PC-9 (cell line): ENCODE results near the gene CEP112. TPM values are rescaled to one million over a fixed set of nuclear protein-coding genes. Genes with fewer than 3 reads are reported as not detected.

Experiments used
- BruUV-seq: library from RNA; stranded (reverse); fragments of 400-500 nt; replicated peaks from 2 replicates; lab custom pipeline; 2021; lab: Mats Ljungman, UMichigan
- CTCF ChIA-PET: fragments of 300-600 bp; sonication (Branson Sonifier 250); formaldehyde crosslinking; loops from one replicate; lab custom pipeline; 2022; ENCODE audit warnings: antibody characterized with exemption; lab: Charles Lee
- POLR2A ChIA-PET: fragments of 300-600 bp; sonication (Branson Sonifier 250); formaldehyde crosslinking; loops from one replicate; lab custom pipeline; 2022; ENCODE audit warnings: antibody characterized with exemption; ENCODE audit not compliant: unreplicated experiment; lab: Charles Lee
- DNase-seq, 2 experiments: peaks; one replicate each; pipeline versions ENCODE4 v3.0.0 to v3.0.0-alpha.2; 2015 to 2022; ENCODE audit warnings: mixed read lengths in 1 of 2
- H2AFZ ChIP-seq: fragments of 200-600 bp; sonication (generic); 2 replicates; pipeline ENCODE4 v1.8.1; 2017; ENCODE audit warnings: antibody characterized with exemption
- H3F3A ChIP-seq: fragments of 200-600 bp; sonication (generic); 2 replicates; pipeline ENCODE4 v1.8.1; 2017; ENCODE audit warnings: antibody characterized with exemption, mild to moderate bottlenecking, low read depth; ENCODE audit not compliant: insufficient read depth
- H3K27ac ChIP-seq: fragments of 200-600 bp; sonication (generic); 2 replicates; pipeline ENCODE4 v1.6.1; 2016; ENCODE audit warnings: mixed run types
- H3K27me3 ChIP-seq: fragments of 200-600 bp; sonication (generic); 2 replicates; pipeline ENCODE4 v1.6.1; 2016; ENCODE audit warnings: low read depth, mixed run types; ENCODE audit not compliant: insufficient read depth
- H3K36me3 ChIP-seq: fragments of 200-600 bp; sonication (generic); 2 replicates; pipeline ENCODE4 v1.6.1; 2016; ENCODE audit warnings: low read depth, mixed run types
- H3K4me1 ChIP-seq: fragments of 200-600 bp; sonication (generic); replicated peaks from 2 replicates; pipeline ENCODE4 v1.6.1; 2016; ENCODE audit warnings: mixed run types; ENCODE audit not compliant: insufficient read depth
- H3K4me2 ChIP-seq: fragments of 200-600 bp; sonication (generic); 2 replicates; pipeline ENCODE4 v1.6.1; 2017; ENCODE audit warnings: mixed run types
- H3K4me3 ChIP-seq: fragments of 200-600 bp; sonication (generic); 2 replicates; pipeline ENCODE4 v1.6.1; 2016; ENCODE audit warnings: mixed run types
- H3K79me2 ChIP-seq: fragments of 200-600 bp; sonication (generic); 2 replicates; pipeline ENCODE4 v1.6.1; 2017; ENCODE audit warnings: low read depth, mixed run types
- H3K9me2 ChIP-seq: fragments of 200-600 bp; sonication (generic); 2 replicates; pipeline ENCODE4 v1.8.1; 2017; ENCODE audit warnings: mild to moderate bottlenecking; ENCODE audit not compliant: insufficient read depth
- H3K9me3 ChIP-seq: fragments of 200-600 bp; sonication (generic); 2 replicates; pipeline ENCODE4 v1.8.1; 2016; ENCODE audit warnings: low read depth; ENCODE audit not compliant: insufficient read depth
- H4K20me1 ChIP-seq: fragments of 200-600 bp; sonication (generic); 2 replicates; pipeline ENCODE4 v1.8.1; 2017; ENCODE audit not compliant: insufficient read depth
- CTCF ChIP-seq: fragments of 200-600 bp; sonication (generic); conservative IDR thresholded peaks from 2 replicates; pipeline ENCODE4 v1.6.1; 2017; ENCODE audit warnings: mixed run types, antibody characterized with exemption, mild to moderate bottlenecking, moderate library complexity
- EZH2 ChIP-seq: fragments of 200-600 bp; sonication (generic); IDR thresholded peaks from 2 replicates; pipeline ENCODE4 v1.8.0; 2017; ENCODE audit warnings: antibody characterized with exemption, low read depth
- intact Hi-C: fragments of 100-400 bp; cut with micrococcal nuclease; formaldehyde crosslinking; loops from one replicate; pipeline ENCODE4 v1.10.0; 2022; ENCODE audit not compliant: unreplicated experiment
- total RNA-seq: library from RNA; stranded (reverse); gene quantifications from 2 replicates; pipeline ENCODE4 v1.2.3, GENCODE V29; 2021

The CEP112 gene
- total RNA-seq, 1 experiment from 2014 or later = 4.3 TPM

GRCh38 chr17:65776890-65777289 lies 415.0 kb downstream of the CEP112 start:
- Histone ChIP-seq H2AFZ (no peak overlapping the region), H3K27me3 (no peaks in the 10 kb centered on the region), H3K9me2 (no peaks in the 10 kb centered on the region), H3K4me2 (no peak overlapping the region), H3K4me1 (peaks cover 7% of the 10 kb centered on the region; the same call in 1 of the 2 replicates), H3K27ac (no peak overlapping the region), H4K20me1 (no peaks in the 10 kb centered on the region), H3F3A (no peaks in the 10 kb centered on the region), H3K79me2 (no peaks in the 10 kb centered on the region), H3K9me3 (no peaks in the 10 kb centered on the region), H3K4me3 (no peak overlapping the region), H3K36me3 (no peaks in the 10 kb centered on the region)
- POLR2A ChIA-PET = no interaction called here
- TF ChIP-seq CTCF (no peak), EZH2 (no peak)
- intact Hi-C loops = no loop called here
- CTCF ChIA-PET = no interaction called here
- no TSS peak for BruUV-seq
- DNase-seq = no peak

GRCh38 chr17:65774787-65775186 lies 417.1 kb downstream of the CEP112 start:
- no TSS peak for BruUV-seq
- H3K36me3 ChIP-seq = no peaks in the 10 kb centered on the region
- no peaks in the 10 kb centered on the region for H3K79me2 ChIP-seq
- no peak overlapping the region for H3K4me2 ChIP-seq
- no peaks in the 10 kb centered on the region for H3K9me3 ChIP-seq
- DNase-seq = no peak
- no peak overlapping the region for H3K4me3 ChIP-seq
- no peak for TF ChIP-seq EZH2
- TF ChIP-seq CTCF = no peak
- CTCF ChIA-PET = no interaction called here
- H3K4me1 ChIP-seq = peaks cover 7% of the 10 kb centered on the region; the same call in 1 of the 2 replicates
- H3K27ac ChIP-seq = no peak overlapping the region
- H4K20me1 ChIP-seq = no peaks in the 10 kb centered on the region
- H3K9me2 ChIP-seq = no peaks in the 10 kb centered on the region
- no peak overlapping the region for H2AFZ ChIP-seq
- intact Hi-C loops = no loop called here
- POLR2A ChIA-PET = no interaction called here
- H3K27me3 ChIP-seq = no peaks in the 10 kb centered on the region
- no peaks in the 10 kb centered on the region for H3F3A ChIP-seq

- ChIA-PET POLR2A (interaction anchor here (0.6 kb wide), 1 partner anchor 31 kb away, joined by 4 read pairs; no protein-coding TSS in a partner anchor), CTCF (no interaction called here)
- TF ChIP-seq EZH2 = no peak
- no peak for TF ChIP-seq CTCF
Measured at GRCh38 chr17:65772989-65773388, 418.9 kb downstream of the CEP112 start.

More at GRCh38 chr17:65772989-65773388, 418.9 kb downstream of the CEP112 start:
- no peaks in the 10 kb centered on the region for H3K79me2 ChIP-seq
- no peaks in the 10 kb centered on the region for H4K20me1 ChIP-seq
- no peaks in the 10 kb centered on the region for H3K9me3 ChIP-seq
- no peaks in the 10 kb centered on the region for H3F3A ChIP-seq
- no peak overlapping the region for H3K4me3 ChIP-seq
- no peaks in the 10 kb centered on the region for H3K27me3 ChIP-seq
- no peak overlapping the region for H2AFZ ChIP-seq
- H3K27ac ChIP-seq = no peak overlapping the region
- peak in 1 of 2 experiments; percentile 45 for DNase-seq
- no TSS peak for BruUV-seq
- peaks cover 7% of the 10 kb centered on the region; the same call in 1 of the 2 replicates for H3K4me1 ChIP-seq
- intact Hi-C loops = no loop called here
- no peaks in the 10 kb centered on the region for H3K36me3 ChIP-seq
- H3K4me2 ChIP-seq = no peak overlapping the region
- no peaks in the 10 kb centered on the region for H3K9me2 ChIP-seq
